ENCODE results near the gene DDRGK1.

DDRGK1 gene

GRCh38 chr20:3166913-3167342 lies 37.6 kb downstream of the DDRGK1 start:
- no peak for DNase-seq (ENCODE audit: low read depth)
- no peak overlapping the region for H3K4me3 ChIP-seq (ENCODE audit: low read length)
- TF ChIP-seq CTCF (conservative IDR thresholded peaks at IDR 0.05; ENCODE audit: low read depth, low read length): no peak

- no peak overlapping the region for H3K4me3 ChIP-seq (ENCODE audit: low read length)
- no peak for DNase-seq (ENCODE audit: low read depth)
- TF ChIP-seq CTCF (conservative IDR thresholded peaks at IDR 0.05; ENCODE audit: low read depth, low read length): no peak
Measured at GRCh38 chr20:3166338-3166912, 38.1 kb downstream of the DDRGK1 start.

GRCh38 chr20:3165473-3166337 lies 38.8 kb downstream of the DDRGK1 start:
- no peak overlapping the region for H3K4me3 ChIP-seq (ENCODE audit: low read length)
- DNase-seq (ENCODE audit: low read depth): no peak
- TF ChIP-seq CTCF (conservative IDR thresholded peaks at IDR 0.05; ENCODE audit: low read depth, low read length): no peak

GRCh38 chr20:3164763-3165410 lies 39.6 kb downstream of the DDRGK1 start:
- H3K4me3 ChIP-seq (ENCODE audit: low read length): no peak overlapping the region
- DNase-seq (ENCODE audit: low read depth): no peak
- TF ChIP-seq CTCF (conservative IDR thresholded peaks at IDR 0.05; ENCODE audit: low read depth, low read length): no peak

DNA sequence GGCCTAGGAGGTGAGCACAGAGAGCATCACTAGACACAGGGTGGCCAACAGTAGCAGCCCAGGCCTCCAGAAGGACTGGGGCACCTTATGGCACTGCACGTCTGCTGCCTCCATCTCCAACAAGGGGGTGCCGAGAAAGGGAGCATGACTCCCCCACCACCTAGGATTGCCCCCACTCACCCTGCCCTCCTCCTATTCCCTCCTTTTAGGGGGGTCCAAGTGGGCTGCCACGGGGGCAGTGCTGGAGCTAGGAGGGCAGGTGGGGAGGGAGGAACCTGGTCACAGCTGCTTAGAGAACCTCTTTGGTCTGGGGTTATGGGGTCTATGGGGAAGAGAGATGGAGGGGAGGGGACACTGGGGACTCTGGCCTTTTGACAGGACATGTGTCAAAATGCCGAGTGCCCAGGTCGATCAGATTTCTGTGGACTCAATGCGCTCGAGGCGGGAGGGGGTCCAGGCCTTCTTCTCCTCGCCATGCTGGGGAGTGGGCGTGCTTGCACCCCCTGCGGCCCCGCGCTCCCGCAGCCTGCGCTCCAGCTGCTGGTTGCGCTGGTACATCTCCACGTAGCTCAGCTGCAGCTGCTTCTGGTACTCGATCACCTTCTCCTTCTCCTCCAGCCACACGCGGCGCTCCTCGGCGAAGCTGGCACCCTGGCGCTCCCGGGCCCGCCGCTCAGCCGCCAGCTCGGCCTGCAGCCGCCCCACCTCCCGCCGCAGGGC lies 40.3 kb downstream of the DDRGK1 start:
- DNase-seq (ENCODE audit: low read depth): no peak
- no peak for TF ChIP-seq CTCF (conservative IDR thresholded peaks at IDR 0.05; ENCODE audit: low read depth, low read length)
- H3K4me3 ChIP-seq (ENCODE audit: low read length): no peak overlapping the region

- no peak for DNase-seq (ENCODE audit: low read depth)
- no peak for TF ChIP-seq CTCF (conservative IDR thresholded peaks at IDR 0.05; ENCODE audit: low read depth, low read length)
- no peak overlapping the region for H3K4me3 ChIP-seq (ENCODE audit: low read length)
Measured at GRCh38 chr20:3163099-3164042, 41.1 kb downstream of the DDRGK1 start.
